Osteoblast (primary cell): Measurements from ENCODE around the gene FAM168B. TPM values are rescaled to one million over a fixed set of nuclear protein-coding genes. Genes with fewer than 3 reads are reported as not detected.
A peak's percentile ranks its signal among the peaks of the same experiment; 100 is the strongest.
"Not testable (repeated sequence)": the region's sequence is repeated elsewhere in the genome, so short reads cannot be mapped to it uniquely, and the experiment has no call there.

Source experiments
- DNase-seq: peaks from one replicate; pipeline ENCODE4 v3.0.0; 2011; ENCODE audit warnings: low spot score, mixed read lengths; ENCODE audit not compliant: insufficient read length; ENCODE audit errors: missing footprints
- H2AFZ ChIP-seq: 2 replicates; pipeline ENCODE4 v1.6.0; 2011; ENCODE audit warnings: mild to moderate bottlenecking, low read length
- H3K27ac ChIP-seq: 2 replicates; pipeline ENCODE4 v1.5.1; 2011; ENCODE audit warnings: mild to moderate bottlenecking, low read depth, low read length, moderate library complexity
- H3K27me3 ChIP-seq: 2 replicates; pipeline ENCODE4 v1.6.0; 2012; ENCODE audit warnings: mild to moderate bottlenecking, control low read depth, inconsistent platforms, low read length, moderate library complexity; ENCODE audit not compliant: insufficient read depth
- H3K36me3 ChIP-seq: 2 replicates; pipeline ENCODE4 v1.5.1; 2011; ENCODE audit warnings: mild to moderate bottlenecking, low read length, control low read depth, moderate library complexity; ENCODE audit not compliant: insufficient read depth
- H3K4me1 ChIP-seq: 2 replicates; pipeline ENCODE4 v1.5.1; 2011; ENCODE audit warnings: mild to moderate bottlenecking, low read length, control low read depth, moderate library complexity; ENCODE audit not compliant: insufficient read depth
- H3K4me2 ChIP-seq: 2 replicates; pipeline ENCODE4 v1.6.0; 2011; ENCODE audit warnings: mild to moderate bottlenecking, low read length; ENCODE audit not compliant: insufficient read depth
- H3K4me3 ChIP-seq: fragments of 200-600 bp; sonication (generic); 3 replicates; pipeline ENCODE4 v1.5.1; 2012; ENCODE audit warnings: mild to moderate bottlenecking, low read length, inconsistent platforms; ENCODE audit not compliant: insufficient read depth
- H3K79me2 ChIP-seq: 2 replicates; pipeline ENCODE4 v1.6.0; 2012; ENCODE audit warnings: mild to moderate bottlenecking, low read length, control low read depth, inconsistent platforms; ENCODE audit not compliant: insufficient read depth
- H3K9me3 ChIP-seq: 2 replicates; pipeline ENCODE4 v1.5.1; 2011; ENCODE audit warnings: low read depth, low read length, control low read depth
- H4K20me1 ChIP-seq: 2 replicates; pipeline ENCODE4 v1.6.0; 2012; ENCODE audit warnings: mild to moderate bottlenecking, low read length, control low read depth; ENCODE audit not compliant: insufficient read depth
- CTCF ChIP-seq: IDR thresholded peaks from 2 replicates; pipeline ENCODE4 v1.5.1; 2011; ENCODE audit warnings: mild to moderate bottlenecking, low read depth, low read length, moderate library complexity; ENCODE audit errors: extremely low read depth
- total RNA-seq: library from RNA; depleted of rRNA; stranded (reverse); fragments of >200 nt; gene quantifications from 2 replicates; pipeline ENCODE4 v1.2.3, GENCODE V29; 2012

FAM168B gene
- total RNA-seq, 1 donor = 117 TPM

GRCh38 chr2:131077966-131078365 lies 15.3 kb downstream of the FAM168B start:
- no peak overlapping the region for H3K27ac ChIP-seq
- H3K79me2 ChIP-seq = peaks cover 93% of the 10 kb centered on the region
- H3K4me2 ChIP-seq = no peak overlapping the region
- no peaks in the 10 kb centered on the region for H3K27me3 ChIP-seq
- no peak overlapping the region for H2AFZ ChIP-seq
- peaks cover 80% of the 10 kb centered on the region for H3K36me3 ChIP-seq
- DNase-seq = no peak
- no peaks in the 10 kb centered on the region for H3K9me3 ChIP-seq
- TF ChIP-seq CTCF = no peak
- H3K4me3 ChIP-seq = no peak overlapping the region
- H4K20me1 ChIP-seq = peaks cover 39% of the 10 kb centered on the region
- H3K4me1 ChIP-seq = no peaks in the 10 kb centered on the region

GRCh38 chr2:131077182-131077846 lies 15.9 kb downstream of the FAM168B start:
- no peak overlapping the region for H3K4me2 ChIP-seq
- peaks cover 93% of the 10 kb centered on the region for H3K79me2 ChIP-seq
- H3K27ac ChIP-seq = no peak overlapping the region
- H3K27me3 ChIP-seq = no peaks in the 10 kb centered on the region
- H3K36me3 ChIP-seq = peaks cover 80% of the 10 kb centered on the region
- H3K9me3 ChIP-seq = no peaks in the 10 kb centered on the region
- no peak overlapping the region for H3K4me3 ChIP-seq
- no peak for DNase-seq
- TF ChIP-seq CTCF = no peak
- peaks cover 35% of the 10 kb centered on the region for H4K20me1 ChIP-seq
- no peak overlapping the region for H2AFZ ChIP-seq
- no peaks in the 10 kb centered on the region for H3K4me1 ChIP-seq

DNA sequence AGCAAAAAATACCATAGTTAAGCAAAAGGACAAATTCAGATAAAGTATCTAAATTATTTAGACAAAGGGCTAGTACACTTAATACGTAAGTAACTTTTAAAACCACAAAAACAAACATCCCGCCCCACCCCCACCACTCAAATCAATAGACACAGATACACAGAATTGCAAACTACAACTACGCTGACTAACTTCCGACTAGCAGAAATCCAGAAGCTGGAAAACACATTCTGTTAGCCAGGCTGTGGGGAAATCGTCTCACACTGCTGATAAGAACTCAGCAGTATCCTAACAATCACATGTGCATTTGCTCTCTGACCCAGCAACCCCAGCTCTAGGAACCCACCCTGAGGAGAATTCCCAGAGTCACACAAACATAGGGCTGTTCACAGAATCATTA lies 16.6 kb downstream of the FAM168B start:
- H3K36me3 ChIP-seq = peaks cover 80% of the 10 kb centered on the region
- H3K4me2 ChIP-seq = no peak overlapping the region
- DNase-seq = peak; percentile 53

GRCh38 chr2:131075578-131075977 lies 17.7 kb downstream of the FAM168B start:
- not testable (repeated sequence) for DNase-seq, H3K4me3 ChIP-seq, H3K4me1 ChIP-seq, H3K27ac ChIP-seq, H3K4me2 ChIP-seq, H3K9me3 ChIP-seq, H3K27me3 ChIP-seq, H2AFZ ChIP-seq
- peaks cover 81% of the 10 kb centered on the region for H3K36me3 ChIP-seq
- peaks cover 92% of the 10 kb centered on the region for H3K79me2 ChIP-seq
- peaks cover 39% of the 10 kb centered on the region for H4K20me1 ChIP-seq

More for the DNA sequence above, 16.6 kb downstream of the FAM168B start:
- no peaks in the 10 kb centered on the region for H3K27me3 ChIP-seq
- H3K9me3 ChIP-seq = no peaks in the 10 kb centered on the region
- no peak overlapping the region for H3K4me3 ChIP-seq
- peaks cover 92% of the 10 kb centered on the region for H3K79me2 ChIP-seq
- no peak overlapping the region for H2AFZ ChIP-seq
- no peaks in the 10 kb centered on the region for H3K4me1 ChIP-seq
- no peak overlapping the region for H3K27ac ChIP-seq
- TF ChIP-seq CTCF = no peak
- peaks cover 39% of the 10 kb centered on the region for H4K20me1 ChIP-seq

GRCh38 chr2:131068172-131068571 lies 25.1 kb downstream of the FAM168B start:
- H3K27ac ChIP-seq, DNase-seq, H2AFZ ChIP-seq, H3K27me3 ChIP-seq, H3K4me3 ChIP-seq, H3K9me3 ChIP-seq, H3K4me2 ChIP-seq, H3K4me1 ChIP-seq: not testable (repeated sequence)
- peaks cover 35% of the 10 kb centered on the region for H3K36me3 ChIP-seq
- peaks cover 22% of the 10 kb centered on the region for H4K20me1 ChIP-seq
- H3K79me2 ChIP-seq = peaks cover 95% of the 10 kb centered on the region
